GM19463 (cell line): ENCODE measurements around the gene AGPAT2.
"Not testable (repeated sequence)": the region's sequence is repeated elsewhere in the genome, so short reads cannot be mapped to it uniquely, and the experiment has no call there.

Source experiments
- ATAC-seq: cut with Tn5 transposase; IDR thresholded peaks from one replicate; pipeline ENCODE4 v1.9.1; 2021; ENCODE audit warnings: mild to moderate bottlenecking, moderate library complexity; ENCODE audit not compliant: unreplicated experiment

AGPAT2 gene

GRCh38 chr9:136720898-136721338 is 33.7 kb upstream of the AGPAT2 start:
- no peak for ATAC-seq

- ATAC-seq, result no peak
Observed at GRCh38 chr9:136720251-136720897, 33.1 kb upstream of the AGPAT2 start.

- no peak for ATAC-seq
Observed at GRCh38 chr9:136719195-136719880, 32.1 kb upstream of the AGPAT2 start.

- ATAC-seq, result no peak
Observed at GRCh38 chr9:136718345-136719194, 31.3 kb upstream of the AGPAT2 start.

- ATAC-seq, result no peak
Observed at GRCh38 chr9:136717399-136717798, 30.1 kb upstream of the AGPAT2 start.

- ATAC-seq, result no peak
Observed at GRCh38 chr9:136714893-136715274, 27.6 kb upstream of the AGPAT2 start.

DNA sequence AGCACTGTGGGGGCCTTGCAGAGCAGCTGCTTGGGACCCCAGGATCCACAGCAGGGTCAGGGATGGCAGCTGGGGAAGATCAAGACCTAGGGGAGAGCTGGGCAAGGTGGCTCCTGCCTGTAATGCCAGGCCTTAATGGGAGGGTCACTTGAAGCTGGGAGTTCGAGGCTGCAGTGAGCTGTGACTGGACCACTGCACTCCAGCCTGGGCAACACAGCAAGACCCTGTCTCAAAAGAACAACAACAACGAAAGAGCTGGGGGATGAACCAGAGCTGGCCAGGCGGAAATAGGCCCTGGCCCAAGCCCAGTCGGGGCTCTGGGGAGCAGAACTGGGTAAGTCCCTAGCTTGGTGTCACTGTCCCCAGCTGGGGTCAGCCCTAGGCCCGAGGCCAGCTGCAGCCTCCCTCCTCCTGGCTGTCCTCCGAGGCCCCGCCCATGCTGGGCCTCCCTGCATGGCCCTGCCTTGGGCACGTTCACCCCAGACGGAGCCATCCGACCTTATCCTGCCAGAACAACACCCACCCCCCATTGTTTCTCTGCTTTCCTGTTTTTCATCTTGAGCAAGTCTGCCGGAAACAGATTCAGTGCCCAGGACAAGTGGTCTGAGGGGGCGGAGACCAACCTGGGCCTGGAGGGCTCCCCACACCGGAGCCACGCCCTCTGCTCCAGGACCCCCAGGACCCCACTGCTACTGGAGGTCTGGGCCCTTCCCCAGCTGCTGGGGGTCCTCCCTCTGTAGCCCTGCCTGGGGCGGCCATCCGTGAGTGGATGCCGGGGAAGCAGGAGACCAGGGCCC is 27.0 kb upstream of the AGPAT2 start:
- ATAC-seq, result no peak

DNA sequence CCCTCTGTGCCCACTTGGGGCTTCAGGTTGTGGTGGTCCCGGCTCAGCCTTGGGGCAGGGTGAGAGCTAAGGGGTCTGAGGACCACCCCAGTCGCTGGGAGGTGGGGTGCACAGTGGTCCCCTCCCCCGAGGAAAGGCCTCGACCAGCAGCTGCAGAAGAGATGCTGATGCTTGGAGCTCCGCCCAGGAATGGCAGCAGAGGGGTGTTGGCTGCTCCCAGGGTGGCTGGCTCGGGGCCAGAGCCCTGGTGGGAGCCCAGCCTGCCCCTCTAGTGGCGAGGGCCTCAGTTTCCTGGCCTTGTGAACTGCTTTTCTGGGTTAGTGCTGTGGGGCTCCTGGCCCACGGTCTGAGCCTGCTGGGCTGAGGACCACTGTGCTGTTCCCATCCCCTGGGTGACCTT is 26.3 kb upstream of the AGPAT2 start:
- no peak for ATAC-seq

DNA sequence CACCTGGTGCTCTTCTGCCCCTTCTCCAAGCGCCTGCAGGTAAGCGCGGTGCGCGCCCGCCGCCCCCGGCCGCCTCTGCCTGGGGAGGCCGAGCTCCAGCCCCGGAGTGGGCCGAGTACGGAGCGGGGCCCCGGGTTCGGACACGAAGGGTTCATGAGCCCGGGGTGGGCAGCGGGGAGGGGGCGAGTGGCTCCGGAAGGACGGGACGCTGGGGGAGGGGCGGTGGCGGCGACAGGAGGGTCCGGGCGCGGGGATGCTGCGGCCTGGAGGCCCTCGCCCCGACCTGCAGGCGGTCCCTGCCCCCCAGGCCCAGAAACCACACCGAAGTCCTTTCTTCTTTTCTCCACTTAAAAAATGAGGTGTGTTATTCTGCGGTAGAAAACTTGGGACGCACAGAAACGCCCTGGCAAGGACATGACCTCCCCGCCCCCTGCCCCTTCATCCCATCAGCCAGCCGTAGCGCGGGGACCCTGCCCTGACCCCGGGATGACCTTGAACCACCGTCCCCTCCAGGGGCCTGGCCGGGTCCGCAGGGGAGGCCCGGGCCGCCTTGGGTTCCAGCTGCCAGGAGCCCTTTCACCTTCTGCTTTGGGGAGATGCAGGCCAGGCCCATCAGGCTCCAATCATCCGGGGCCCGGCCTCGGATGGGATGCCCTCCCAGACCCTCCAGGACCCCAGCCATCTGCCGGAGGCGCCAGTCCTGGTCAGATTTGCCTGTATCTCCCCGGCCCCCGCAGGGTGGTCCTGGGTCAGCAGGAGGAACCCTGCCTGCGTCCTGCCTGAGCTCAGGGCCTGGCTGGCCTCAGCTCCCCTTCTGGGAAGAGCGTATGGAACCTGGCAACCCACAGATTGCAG is 25.7 kb upstream of the AGPAT2 start:
- ATAC-seq, result no peak

- ATAC-seq, result no peak
Observed at GRCh38 chr9:136711751-136712689, 24.8 kb upstream of the AGPAT2 start, which contains the start of gene DIPK1B. TSS of gene DIPK1B (plus strand) at chr9:136712572. CDS start at chr9:136712666, 94 bp downstream.

- ATAC-seq, result not testable (repeated sequence)
Observed at GRCh38 chr9:136711219-136711648, 24.0 kb upstream of the AGPAT2 start.

DNA sequence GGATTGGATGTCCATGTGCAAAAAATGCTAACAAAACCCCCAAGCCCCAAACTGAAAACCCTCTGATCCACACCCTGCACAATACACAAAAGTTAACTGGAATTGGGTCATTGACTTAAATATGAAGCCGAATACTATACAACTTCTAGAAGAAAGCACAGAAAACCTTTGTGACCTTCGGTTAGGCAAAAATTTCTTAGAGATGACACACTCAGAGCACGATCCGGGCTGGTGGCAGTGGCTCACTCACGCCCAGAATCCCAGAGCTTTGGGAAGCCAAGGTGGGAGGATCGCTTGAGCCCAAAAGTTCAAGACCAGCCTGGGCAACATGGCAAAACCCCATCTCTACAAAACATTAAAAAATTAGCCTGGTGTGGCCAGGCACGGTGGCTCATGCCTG is 23.3 kb upstream of the AGPAT2 start:
- no peak for ATAC-seq

DNA sequence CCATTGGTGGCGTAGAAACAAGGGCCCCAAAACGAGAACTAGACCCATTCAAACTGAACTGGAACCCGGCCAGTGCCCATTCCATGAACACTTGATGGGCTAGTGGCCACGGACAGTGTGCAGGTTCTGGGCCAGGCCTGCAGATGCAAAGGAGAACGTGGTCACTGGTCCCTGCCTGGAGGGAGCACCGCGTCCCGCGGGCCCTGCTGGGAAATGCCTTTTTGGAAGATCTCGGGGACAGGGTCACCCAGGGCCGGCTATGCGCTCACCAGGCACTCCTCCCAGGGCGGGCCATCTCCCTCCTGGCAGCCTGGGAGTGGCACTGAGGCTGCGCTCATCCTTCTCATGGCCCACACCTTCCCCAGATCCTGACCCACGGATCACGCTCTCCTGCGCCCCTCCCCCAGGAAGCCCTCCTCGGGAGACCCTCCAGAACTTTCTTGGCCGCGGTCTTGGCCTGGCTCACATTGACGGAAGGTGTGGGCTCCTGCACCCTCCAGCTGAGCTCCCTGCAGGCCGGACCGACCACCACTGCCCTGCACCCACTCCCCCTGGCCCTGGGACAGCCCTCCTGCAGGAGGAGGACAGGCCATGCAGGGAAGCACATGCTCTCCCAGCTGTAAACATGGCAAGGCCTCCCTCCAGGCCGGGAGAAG is 22.3 kb upstream of the AGPAT2 start:
- no peak for ATAC-seq

GRCh38 chr9:136707849-136708517 is 20.7 kb upstream of the AGPAT2 start:
- no peak for ATAC-seq

DNA sequence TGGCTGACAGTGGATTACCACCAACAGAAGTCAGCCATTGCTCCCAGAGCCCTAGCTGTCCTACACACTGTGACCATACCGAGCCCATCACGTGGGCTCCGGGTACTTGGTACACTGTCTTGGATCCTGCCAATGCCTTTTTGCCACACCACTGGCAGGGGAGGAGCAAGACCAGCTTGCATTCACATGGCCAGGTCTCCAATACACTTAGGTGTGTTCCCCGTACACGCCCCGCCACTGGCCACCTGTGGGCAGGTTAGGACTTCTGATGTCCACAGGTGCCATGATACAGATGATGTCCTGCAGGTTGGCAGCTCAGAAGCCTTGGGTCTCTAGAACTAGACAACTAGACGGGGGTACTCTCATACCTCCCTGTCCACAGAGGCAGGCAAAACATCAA is 19.8 kb upstream of the AGPAT2 start:
- ATAC-seq, result no peak

GRCh38 chr9:136705564-136705963 is 18.3 kb upstream of the AGPAT2 start:
- no peak for ATAC-seq

DNA sequence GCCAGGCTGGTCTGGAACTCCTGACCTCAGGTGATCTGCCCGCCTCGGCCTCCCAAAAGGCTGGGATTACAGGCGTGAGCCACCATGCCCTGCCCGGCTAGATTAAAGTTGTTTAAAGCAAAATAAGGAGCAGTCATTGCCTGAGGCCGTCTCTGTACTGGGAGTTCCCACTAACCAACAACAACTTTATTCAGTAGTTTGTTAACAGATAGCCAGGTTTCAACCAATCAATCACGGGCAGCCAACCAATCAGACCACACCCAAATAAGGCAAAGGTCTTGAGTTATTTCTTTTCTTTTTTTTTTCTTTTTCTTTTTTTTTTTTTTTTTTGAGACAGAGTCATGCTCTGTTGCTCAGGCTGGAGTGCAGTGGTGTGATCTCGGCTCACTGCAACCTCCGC is 17.5 kb upstream of the AGPAT2 start:
- not testable (repeated sequence) for ATAC-seq
